Lung (tissue), 12 donors: ENCODE results near the gene PDP2. TPM values are rescaled to one million over a fixed set of nuclear protein-coding genes. Genes with fewer than 3 reads are reported as not detected.

ENCODE experiments used
- ATAC-seq: fragments of 200-7000 bp; cut with Tn5 transposase; one replicate; pipeline ENCODE4 v1.9.1; 2020; ENCODE audit warnings: moderate number of reproducible peaks; ENCODE audit not compliant: insufficient read depth, low FRiP score
- DNase-seq, 3 donors: peaks; one replicate each; pipeline ENCODE4 v3.0.0-alpha.2; 2013 to 2017
- H3K27ac ChIP-seq, 2 donors: one replicate each; pipeline ENCODE4 v1.5.1; 2013; ENCODE audit warnings: mild to moderate bottlenecking in 2 of 2, moderate library complexity in 2 of 2, control low read depth in 1 of 2, inconsistent platforms in 1 of 2, low read depth in 1 of 2, low read length in 1 of 2
- H3K27me3 ChIP-seq, 3 donors: one replicate each; pipeline ENCODE4 v1.5.1; 2013; ENCODE audit warnings: low read length in 2 of 3; ENCODE audit not compliant: control insufficient read depth in 3 of 3, insufficient read depth in 3 of 3
- H3K36me3 ChIP-seq, 4 donors: one replicate each; pipeline ENCODE4 v1.5.1; 2013; ENCODE audit warnings: low read length in 4 of 4, mild to moderate bottlenecking in 1 of 4, moderate library complexity in 1 of 4; ENCODE audit not compliant: control insufficient read depth in 4 of 4, insufficient read depth in 4 of 4
- H3K4me1 ChIP-seq, 5 donors: one replicate each; pipeline ENCODE4 v1.5.1; 2013; ENCODE audit warnings: low read length in 5 of 5, mild to moderate bottlenecking in 2 of 5, moderate library complexity in 1 of 5; ENCODE audit not compliant: control insufficient read depth in 5 of 5, insufficient read depth in 5 of 5
- H3K4me3 ChIP-seq: one replicate; pipeline ENCODE4 v1.5.1; 2013; ENCODE audit warnings: mild to moderate bottlenecking, control low read depth, moderate library complexity
- H3K9ac ChIP-seq, 2 donors: one replicate each; pipeline ENCODE4 v1.5.1; 2013; ENCODE audit warnings: low read length in 2 of 2, control low read depth in 1 of 2; ENCODE audit not compliant: insufficient read depth in 1 of 2
- H3K9me3 ChIP-seq, 4 donors: one replicate each; pipeline ENCODE4 v1.5.1; 2013; ENCODE audit warnings: low read length in 3 of 4, mild to moderate bottlenecking in 1 of 4, moderate library complexity in 1 of 4; ENCODE audit not compliant: control insufficient read depth in 4 of 4, insufficient read depth in 3 of 4
- CTCF ChIP-seq: IDR thresholded peaks from 2 replicates; pipeline ENCODE4 v1.5.1; 2012; ENCODE audit warnings: mild to moderate bottlenecking; ENCODE audit errors: control extremely low read depth, extremely low read depth
- WGBS, 2 donors: extraction: QIAGEN DNeasy Blood & Tissue Kit; methylation state at CpG; one replicate each; pipeline ENCODE4 v1.1.7; 2013; 5-methylcytosine and 5-hydroxymethylcytosine counted together
- polyA plus RNA-seq, 2 donors: library from polyadenylated mRNA; stranded (reverse); fragments of 200-250 nt; gene quantifications; one replicate each; pipeline ENCODE4 v1.2.1, GENCODE V29; 2013
- total RNA-seq, 2 donors: library from RNA; depleted of rRNA in 1 of 2; stranded (reverse); fragments of >200 nt in 1 of 2; gene quantifications; one replicate each; pipeline ENCODE4 v1.2.1, GENCODE V29; 2014 to 2021
- donor health status: control.
- donor health status: control.
- donor health status: Bipolar disorder and iron deficiency.
- donor health status: healthy.
- donor health status: DM: yes; HTN: yes; CAD: no.

The PDP2 gene
- total and polyA plus RNA-seq, 4 donors, result 4.5 to 23.0 (median 13.1) TPM

GRCh38 chr16:66889622-66890021, 9.3 kb downstream of the PDP2 start:
- Histone ChIP-seq H3K4me3 (no peak overlapping the region), H3K9me3 (no peaks in the 10 kb centered on the region), H3K9ac (no peak overlapping the region), H3K27me3 (no peaks in the 10 kb centered on the region), H3K27ac (no peak overlapping the region), H3K4me1 (peaks cover 0 to 2% (median 0%) of the 10 kb centered on the region in 5 donors), H3K36me3 (peaks cover 0 to 18% (median 14%) of the 10 kb centered on the region in 4 donors)
- DNase-seq (no peak), ATAC-seq (no peak)
- whole genome bisulfite sequencing, 2 donors, result 74 to 76% methylated on average over 4 of the region's 4 CpGs
- TF ChIP-seq CTCF, result no peak

- ATAC-seq (no peak), DNase-seq (no peak)
- Histone ChIP-seq H3K9me3 (no peaks in the 10 kb centered on the region), H3K27ac (no peak overlapping the region), H3K27me3 (no peaks in the 10 kb centered on the region), H3K36me3 (peaks cover 0 to 9% (median 3%) of the 10 kb centered on the region in 4 donors), H3K9ac (no peak overlapping the region), H3K4me1 (peaks cover 0 to 2% (median 2%) of the 10 kb centered on the region in 5 donors), H3K4me3 (no peak overlapping the region)
- TF ChIP-seq CTCF, result no peak
- WGBS, 2 donors, result 91 to 92% methylated on average over 2 of the region's 2 CpGs
Measured at GRCh38 chr16:66890799-66891198, 10.5 kb downstream of the PDP2 start.

GRCh38 chr16:66891360-66891759, 11.0 kb downstream of the PDP2 start:
- no peak for ATAC-seq
- no peaks in the 10 kb centered on the region for H3K9me3 ChIP-seq
- peaks cover 0 to 6% (median 2%) of the 10 kb centered on the region in 4 donors for H3K36me3 ChIP-seq
- peaks cover 0 to 2% (median 2%) of the 10 kb centered on the region in 5 donors for H3K4me1 ChIP-seq
- H3K27me3 ChIP-seq, result no peaks in the 10 kb centered on the region
- no peak for DNase-seq
- no peak overlapping the region for H3K9ac ChIP-seq
- no peak overlapping the region for H3K4me3 ChIP-seq
- no peak overlapping the region for H3K27ac ChIP-seq
- TF ChIP-seq CTCF, result no peak
- 88 to 91% methylated on average over 4 of the region's 4 CpGs for WGBS, 2 donors

- no peak overlapping the region for H3K4me3 ChIP-seq
- no peak overlapping the region for H3K9ac ChIP-seq
- ATAC-seq, result no peak
- 94 to 96% methylated on average over 6 of the region's 6 CpGs for WGBS, 2 donors
- TF ChIP-seq CTCF, result no peak
- peaks cover 0 to 2% (median 0%) of the 10 kb centered on the region in 5 donors for H3K4me1 ChIP-seq
- H3K9me3 ChIP-seq, result no peaks in the 10 kb centered on the region
- peaks cover 0 to 2% (median under 1%) of the 10 kb centered on the region in 4 donors for H3K36me3 ChIP-seq
- H3K27ac ChIP-seq, result no peak overlapping the region
- no peaks in the 10 kb centered on the region for H3K27me3 ChIP-seq
- DNase-seq, result no peak
Measured at GRCh38 chr16:66891797-66892196, 11.5 kb downstream of the PDP2 start.
